ENCODE results near the gene P2RX7. TPM values are rescaled to one million over a fixed set of nuclear protein-coding genes. Genes with fewer than 3 reads are reported as not detected.
"Not testable (repeated sequence)": the region's sequence is repeated elsewhere in the genome, so short reads cannot be mapped to it uniquely, and the experiment has no call there.

The P2RX7 gene
- total RNA-seq, 1 donor from 2014 or later, result 4.2 TPM

DNA sequence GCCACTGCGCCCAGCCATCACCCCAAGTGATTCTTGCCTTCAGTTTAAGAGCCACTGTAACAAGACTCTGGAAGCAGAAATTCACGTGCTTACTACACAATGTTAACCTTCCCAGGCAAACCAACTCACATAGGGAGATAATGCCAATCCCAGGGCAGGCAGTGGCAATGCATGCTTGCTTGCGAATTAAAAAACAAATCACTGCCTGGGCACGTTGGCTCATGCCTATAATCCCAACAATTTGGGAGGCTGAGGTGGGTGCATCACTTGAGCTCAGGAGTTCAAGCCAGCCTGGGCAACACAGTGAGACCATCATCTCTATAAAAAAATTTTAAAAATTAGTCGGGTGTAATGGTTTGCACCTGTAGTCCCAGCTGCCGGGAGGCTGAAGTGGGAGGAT, 39.5 kb downstream of the P2RX7 start:
- no peak for DNase-seq

DNA sequence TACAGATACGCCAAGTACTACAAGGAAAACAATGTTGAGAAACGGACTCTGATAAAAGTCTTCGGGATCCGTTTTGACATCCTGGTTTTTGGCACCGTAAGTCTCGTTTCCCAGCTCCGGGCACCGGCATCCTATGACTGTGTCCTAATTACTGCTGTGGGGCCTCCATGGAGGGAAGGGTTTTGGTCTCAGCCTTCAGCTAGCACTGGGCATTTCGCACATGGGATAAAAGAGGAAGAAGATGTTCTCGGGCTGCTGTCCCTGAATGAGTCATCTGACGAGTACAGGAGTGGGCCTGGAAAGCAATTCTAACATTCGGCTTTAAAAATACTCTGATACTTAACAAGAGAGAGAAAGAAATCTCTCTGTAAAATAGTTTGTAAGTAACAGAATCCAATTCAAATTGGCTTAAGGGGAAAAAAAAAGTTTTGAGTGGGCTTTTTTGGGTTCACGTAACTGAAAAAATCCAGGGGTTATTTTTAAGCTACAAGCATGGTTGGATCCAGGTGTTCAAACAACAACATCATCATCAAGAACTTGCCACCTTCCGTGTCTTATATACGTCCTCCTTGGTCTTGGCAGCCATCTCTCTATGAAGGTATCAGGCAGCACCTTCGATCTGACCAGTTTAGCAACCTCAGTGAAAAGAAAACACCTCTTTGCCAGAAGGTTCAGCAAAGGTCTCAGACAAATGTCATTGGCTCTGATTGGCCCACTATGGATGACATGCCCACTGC, 42.9 kb downstream of the P2RX7 start:
- DNase-seq, result no peak

DNA sequence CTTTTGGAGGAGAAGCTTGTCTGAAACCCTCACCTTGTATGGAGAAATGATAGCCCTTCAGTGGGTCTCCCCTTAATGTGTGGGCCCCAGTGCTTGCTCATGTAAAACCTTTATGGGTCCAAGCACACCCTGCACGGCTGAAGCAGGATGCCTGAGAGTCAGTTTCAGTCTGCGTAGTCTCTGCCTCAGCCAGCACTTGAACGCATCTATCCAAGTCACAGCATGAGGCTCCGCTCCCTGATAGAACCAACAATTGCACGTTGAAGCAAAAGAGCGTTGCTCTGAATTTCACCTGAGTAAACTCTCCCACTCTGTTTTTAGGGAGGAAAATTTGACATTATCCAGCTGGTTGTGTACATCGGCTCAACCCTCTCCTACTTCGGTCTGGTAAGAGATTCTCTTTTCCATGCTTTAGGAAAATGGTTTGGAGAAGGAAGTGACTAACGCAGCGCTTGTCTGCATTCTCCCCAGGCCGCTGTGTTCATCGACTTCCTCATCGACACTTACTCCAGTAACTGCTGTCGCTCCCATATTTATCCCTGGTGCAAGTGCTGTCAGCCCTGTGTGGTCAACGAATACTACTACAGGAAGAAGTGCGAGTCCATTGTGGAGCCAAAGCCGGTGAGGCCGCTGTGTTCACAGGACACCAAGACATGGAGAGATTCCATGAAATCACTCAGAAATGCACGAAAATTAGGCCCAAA, 44.3 kb downstream of the P2RX7 start:
- DNase-seq, result no peak

DNA sequence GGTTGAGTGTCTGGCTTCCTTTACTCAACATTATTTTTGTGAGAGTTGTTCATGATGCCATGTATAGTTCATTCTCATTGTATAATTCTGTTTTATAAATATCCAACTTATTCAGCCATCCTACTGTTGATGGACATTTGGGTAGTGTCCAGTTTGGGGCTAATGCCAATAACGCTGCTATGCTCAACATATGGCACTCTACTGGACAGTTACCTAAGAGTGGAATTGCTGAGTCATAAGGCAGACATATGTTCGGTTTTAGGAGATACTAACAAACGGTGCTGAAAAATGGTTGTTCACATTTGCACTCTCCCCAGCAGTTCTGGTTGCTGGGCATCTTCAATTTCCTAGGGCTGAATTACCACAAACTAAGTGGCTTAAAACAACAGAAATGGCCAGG, 48.5 kb downstream of the P2RX7 start:
- no peak for DNase-seq

DNA sequence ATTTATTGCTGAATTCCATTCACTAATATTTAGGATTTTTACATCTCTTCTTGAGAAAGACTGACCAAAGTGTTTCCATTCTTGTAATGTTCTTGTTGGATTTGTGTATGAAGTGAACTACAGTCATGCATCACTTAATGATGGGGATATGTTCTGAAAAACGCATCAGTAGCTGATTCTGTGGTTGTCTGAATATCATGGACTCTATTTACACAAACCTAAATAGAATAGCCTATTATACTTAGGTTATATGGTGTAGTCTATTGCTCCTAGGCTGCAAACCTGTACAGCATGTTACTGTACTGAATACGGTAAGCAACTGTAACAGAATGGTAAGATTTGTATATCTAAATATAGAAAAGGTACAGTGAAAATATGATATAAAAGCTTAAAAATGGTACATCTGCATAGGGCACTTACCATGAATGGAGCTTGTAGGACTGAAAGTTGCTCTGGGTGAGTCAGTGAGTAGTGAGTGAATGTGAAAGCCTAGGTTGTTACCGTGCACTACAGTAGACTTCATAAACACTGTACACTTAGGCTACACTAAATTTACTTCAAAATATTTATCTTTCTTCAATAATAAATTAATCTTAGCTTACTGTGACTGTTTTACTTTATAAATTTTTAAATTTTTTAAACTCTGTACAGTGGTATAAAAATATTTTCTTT, 49.7 kb downstream of the P2RX7 start:
- DNase-seq, result no peak

DNA sequence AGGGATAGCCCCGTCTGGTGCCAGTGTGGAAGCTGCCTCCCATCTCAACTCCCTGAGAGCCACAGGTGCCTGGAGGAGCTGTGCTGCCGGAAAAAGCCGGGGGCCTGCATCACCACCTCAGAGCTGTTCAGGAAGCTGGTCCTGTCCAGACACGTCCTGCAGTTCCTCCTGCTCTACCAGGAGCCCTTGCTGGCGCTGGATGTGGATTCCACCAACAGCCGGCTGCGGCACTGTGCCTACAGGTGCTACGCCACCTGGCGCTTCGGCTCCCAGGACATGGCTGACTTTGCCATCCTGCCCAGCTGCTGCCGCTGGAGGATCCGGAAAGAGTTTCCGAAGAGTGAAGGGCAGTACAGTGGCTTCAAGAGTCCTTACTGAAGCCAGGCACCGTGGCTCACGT, 51.7 kb downstream of the P2RX7 start:
- DNase-seq, result no peak

DNA sequence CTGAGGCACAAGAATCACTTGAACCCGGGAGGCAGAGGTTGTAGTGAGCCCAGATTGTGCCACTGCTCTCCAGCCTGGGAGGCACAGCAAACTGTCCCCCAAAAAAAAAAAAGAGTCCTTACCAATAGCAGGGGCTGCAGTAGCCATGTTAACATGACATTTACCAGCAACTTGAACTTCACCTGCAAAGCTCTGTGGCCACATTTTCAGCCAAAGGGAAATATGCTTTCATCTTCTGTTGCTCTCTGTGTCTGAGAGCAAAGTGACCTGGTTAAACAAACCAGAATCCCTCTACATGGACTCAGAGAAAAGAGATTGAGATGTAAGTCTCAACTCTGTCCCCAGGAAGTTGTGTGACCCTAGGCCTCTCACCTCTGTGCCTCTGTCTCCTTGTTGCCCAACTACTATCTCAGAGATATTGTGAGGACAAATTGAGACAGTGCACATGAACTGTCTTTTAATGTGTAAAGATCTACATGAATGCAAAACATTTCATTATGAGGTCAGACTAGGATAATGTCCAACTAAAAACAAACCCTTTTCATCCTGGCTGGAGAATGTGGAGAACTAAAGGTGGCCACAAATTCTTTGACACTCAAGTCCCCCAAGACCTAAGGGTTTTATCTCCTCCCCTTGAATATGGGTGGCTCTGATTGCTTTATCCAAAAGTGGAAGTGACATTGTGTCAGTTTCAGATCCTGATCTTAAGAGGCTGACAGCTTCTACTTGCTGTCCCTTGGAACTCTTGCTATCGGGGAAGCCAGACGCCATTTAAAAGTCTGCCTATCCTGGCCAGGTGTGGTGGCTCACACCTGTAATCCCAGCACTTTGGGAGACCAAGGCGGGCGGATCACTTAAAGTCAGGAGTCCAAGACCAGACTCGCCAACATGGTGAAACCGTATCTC, 52.6 kb downstream of the P2RX7 start:
- DNase-seq, result no peak

DNA sequence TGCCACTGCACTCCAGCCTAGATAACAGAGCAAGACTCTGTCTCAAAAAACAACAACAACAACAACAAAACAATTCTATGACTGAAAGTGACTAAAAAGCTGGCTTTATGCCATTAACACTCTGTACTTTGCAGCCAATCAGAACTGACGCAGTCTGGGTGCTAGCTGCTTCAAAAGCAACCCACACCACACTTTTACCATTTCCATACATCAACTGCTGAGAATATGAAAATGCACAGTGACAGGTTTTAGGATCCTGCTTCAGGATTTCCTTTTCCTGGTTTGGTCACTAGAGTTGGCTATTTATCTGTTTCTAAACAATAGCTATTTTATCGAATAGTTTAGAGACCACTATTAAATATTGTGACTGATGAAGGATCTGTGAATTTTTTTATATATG, 54.1 kb downstream of the P2RX7 start:
- DNase-seq, result no peak

DNA sequence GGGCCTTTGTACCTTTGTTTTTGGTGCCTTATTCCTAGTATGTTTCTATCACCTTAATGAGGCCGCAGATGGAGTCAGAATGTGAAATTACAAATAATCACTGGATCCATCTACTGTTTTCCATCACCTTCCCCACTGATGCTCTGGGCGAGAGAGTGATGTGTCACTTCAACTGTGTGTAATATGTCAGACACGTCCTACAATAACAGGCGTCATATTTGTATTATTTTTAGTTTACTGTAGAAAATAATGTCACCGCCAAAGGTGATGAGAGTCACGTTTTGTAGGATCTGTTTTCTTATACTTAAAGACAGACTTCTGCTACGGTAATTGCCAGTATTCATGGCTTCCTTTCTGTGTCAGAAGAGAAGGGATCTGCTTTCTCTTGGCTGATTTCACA, 54.8 kb downstream of the P2RX7 start:
- DNase-seq, result no peak

DNA sequence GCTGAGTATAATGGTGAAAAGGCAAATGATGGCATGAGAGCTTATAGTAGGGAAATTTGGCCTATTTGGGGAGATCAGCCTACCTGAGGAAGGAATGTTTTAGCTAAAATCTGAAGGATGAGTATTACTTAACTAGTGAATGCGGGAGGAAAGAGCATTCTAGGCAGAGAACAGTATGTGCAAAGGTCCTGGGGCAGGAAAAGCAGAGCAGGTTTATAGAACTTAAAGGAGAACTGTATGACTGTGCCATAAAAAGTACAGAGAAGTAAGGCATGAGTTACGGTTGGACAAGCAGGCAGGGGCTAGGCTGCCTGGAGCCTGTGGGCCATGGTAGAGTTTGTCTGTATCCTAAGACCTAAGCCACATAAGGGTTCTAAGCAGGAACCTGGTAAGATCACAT, 55.6 kb downstream of the P2RX7 start:
- no peak for DNase-seq

DNA sequence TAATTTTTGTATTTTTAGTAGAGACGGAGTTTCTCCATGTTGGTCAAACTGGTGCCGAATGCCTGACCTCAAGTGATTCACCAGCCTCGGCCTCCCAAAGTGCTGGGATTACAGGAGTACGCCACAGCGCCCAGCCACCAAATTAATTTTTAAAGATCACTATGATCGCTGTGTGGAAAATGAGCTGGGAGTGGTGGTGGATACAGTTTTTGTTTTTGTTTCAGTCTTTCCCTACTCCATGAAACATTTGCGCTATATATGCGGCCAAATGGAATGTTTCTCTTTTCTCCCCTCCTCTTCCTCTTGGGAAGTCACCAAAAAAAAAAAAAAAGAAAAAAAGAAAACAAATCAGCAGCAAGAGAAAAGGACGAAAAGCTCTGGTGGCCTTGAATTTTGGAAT, 56.5 kb downstream of the P2RX7 start:
- DNase-seq, result no peak

DNA sequence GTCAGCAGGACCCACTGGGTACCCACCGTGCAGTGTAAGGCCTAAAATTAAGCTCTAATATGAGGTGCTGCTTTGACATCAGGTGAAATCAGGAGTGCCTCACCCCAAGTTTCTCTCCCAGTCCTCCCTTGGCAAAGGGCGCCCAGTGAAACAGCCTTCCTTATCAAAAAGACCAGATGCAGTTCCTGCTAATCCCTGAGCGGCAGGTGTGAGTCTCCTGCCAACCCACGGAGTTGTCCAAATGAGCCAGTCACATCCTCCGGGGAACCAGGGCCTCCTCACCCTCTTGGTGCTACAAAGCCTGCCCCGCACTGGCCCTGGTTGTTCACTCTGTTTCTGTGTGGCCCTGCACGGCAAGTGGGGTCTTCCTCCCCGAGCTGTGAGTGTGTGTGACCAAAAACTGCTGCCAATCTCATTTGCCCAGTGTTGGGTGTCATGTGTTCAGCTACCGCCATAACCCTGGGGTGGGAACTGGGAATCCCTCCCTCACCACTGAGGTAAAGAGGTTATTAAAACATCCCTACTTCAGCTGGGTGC, 57.0 kb downstream of the P2RX7 start:
- DNase-seq, result no peak

DNA sequence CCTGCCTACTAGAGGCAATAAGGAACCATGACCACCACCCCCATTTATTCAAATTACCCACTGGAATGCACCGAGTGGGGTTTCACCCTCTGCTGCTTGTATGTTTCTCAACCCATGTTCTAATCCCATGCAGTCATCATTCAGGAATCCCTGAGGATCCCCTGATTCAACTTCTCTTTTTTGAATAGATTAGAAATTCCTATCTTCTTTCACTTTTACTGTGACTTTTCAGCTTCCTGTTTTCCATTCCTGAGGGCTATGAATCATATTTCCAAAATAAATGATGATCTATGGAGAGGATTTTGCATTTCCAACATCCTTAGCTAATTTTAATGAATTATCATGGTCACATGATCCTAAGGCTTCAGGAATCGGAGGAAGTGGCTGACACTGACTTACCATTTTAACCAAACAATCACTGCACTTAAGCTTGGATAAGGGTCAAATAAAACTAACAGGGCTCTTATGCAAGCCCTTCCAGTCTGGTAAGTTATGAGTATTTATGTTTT, 57.9 kb downstream of the P2RX7 start:
- no peak for DNase-seq

DNA sequence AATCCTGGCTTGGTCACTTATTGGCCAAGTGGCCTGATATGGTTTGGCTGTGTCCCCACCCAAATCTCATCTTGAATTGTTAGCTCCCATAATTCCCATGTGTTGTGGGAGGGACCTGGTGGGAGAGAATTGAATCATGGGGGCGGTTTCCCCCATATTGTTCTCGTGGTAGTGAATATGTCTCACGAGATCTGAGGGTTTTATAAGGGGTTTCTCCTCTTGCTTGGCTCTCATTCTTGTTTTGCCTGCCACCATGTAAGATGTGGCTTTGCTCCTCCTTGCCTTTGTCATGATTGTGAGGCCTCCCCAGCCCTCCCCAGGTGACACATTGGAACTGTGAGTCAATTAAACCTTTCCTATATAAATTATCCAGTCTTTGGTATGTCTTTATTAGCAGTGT, 58.5 kb downstream of the P2RX7 start:
- DNase-seq, result no peak

DNA sequence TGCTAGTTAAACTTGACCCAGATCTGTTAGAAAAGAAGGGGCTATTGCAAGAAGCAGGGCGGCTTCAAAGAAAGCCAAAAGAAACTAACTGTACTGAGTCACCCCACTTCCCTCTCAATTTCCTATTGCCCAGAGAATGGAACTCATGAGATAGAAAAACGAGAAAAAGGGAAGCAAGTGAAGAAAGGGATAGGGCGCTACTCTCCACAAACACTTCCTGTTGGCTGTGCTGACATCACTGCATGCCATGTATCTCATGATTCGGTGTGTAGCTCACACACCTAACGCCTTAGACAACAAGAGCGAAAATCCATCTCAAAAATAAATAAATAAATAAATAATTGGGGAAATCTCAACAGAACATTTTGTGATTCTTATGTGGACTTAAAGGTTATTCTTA, 64.2 kb downstream of the P2RX7 start:
- DNase-seq, result no peak

DNA sequence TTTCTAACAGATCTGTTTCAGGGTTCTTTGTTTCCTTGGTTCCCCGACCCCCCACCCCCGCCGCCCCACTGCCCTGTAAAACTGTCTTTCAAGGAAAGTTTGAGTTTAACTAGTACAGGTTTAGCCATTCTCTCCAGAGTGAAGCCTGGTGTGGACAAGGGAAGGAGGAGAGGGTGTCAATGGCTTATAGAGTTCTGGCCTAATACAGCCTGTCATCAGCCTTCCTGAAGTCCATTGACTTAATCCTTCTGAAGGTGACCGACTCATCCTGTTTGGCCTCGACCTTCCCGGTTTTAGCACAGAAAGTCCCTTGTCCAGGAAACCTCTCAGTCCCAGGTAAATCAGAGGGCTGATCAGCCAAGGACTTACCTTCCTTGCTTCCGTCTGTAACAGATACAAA, 66.3 kb downstream of the P2RX7 start:
- no peak for DNase-seq

DNA sequence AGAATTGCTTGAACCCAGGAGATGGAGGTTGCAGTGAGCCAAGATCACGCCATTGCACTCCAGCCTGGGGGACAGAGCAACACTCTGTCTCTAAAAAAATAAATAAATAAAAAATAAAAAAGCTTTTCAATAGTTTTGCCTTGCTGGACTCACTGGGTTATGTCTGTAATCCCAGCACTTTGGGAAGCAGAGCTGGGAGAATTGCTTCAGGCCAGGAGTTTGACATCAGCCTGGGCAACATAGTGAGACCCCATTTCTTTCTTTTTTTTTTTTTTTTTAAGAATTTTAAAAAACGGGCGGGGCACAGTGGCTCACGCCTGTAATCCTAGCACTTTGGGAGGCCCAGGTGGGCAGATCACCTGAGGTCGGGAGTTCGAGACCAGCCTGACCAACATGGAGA, 68.5 kb downstream of the P2RX7 start:
- DNase-seq, result not testable (repeated sequence)

DNA sequence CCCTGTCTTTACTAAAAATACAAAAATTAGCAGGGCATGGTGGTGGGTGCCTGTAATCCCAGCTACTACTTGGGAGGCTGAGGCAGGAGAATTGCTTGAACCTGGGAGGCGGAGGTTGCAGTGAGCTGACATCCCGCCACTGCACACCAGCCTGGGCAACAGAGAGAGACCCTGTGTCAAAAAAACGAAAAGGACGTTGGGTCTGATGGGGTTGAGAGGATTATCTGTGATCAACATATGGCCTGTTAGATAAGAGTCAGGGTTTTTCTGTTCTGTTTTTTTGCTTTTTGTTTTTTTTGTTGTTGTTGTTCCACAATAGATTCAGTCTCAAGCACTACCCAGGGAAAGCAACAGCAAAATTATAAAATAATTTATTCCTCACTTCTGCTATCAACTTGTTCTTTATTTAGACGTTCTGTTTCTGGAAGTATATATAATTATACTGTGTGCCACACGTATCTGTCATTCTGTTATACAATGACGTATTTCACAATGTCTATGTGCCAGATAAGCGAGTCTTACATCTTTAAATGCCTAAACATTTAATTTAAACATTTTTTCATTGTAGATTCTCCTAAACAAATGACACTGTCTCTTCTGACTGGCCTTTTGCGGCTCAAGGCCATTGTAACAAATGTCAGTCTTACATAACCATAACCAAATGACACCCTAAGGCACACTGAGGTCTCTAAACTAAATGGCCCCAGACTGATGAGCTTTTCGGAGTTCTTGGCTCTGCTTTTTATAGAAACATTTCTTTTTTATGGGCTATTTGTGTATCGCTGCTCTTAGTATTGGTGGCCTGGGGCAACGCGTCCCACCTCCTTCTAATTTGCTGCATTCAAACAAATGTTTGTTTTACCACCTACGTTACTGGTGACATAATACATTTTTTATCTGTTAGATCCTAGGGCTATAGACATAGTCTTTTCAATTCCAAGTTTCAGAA, 70.0 kb downstream of the P2RX7 start:
- no peak for DNase-seq

DNA sequence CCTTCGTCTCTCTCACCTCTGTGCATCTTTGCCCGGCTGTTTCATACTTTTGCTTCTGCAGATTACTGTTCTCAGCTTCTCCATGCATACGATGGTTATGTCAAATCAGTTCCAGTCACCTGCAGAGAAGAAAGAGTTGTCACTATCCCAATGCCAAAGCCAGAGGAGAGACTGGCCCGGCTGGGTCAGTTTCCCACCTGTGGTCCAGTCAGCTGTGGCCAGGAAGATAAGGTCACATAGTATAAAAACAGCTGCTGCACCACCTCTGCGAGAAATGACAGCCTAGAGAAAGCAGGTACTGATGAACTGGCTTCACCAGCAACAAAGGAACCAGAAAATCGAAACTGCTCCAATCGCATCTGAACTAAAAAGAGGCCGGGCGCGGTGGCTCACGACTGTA, 70.8 kb downstream of the P2RX7 start:
- DNase-seq, result no peak

DNA sequence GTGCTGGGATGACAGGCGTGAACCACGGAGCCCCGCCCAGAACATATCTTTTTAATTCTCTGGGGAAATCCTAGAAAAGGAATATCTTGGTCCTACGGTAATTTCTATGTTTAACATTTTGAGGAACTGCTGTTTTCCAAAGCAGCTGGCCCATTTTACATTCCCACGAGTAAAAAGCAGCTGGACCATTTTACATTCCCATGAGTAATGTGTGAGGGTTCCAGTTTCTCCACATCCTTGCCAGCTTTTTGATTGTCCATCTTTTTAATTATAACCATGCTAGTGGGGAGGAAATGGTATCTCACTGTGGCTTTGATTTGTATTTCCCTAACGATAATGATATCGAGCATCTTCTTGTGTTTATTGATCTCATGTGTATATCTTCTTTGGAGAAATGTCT, 72.8 kb downstream of the P2RX7 start:
- DNase-seq, result no peak

DNA sequence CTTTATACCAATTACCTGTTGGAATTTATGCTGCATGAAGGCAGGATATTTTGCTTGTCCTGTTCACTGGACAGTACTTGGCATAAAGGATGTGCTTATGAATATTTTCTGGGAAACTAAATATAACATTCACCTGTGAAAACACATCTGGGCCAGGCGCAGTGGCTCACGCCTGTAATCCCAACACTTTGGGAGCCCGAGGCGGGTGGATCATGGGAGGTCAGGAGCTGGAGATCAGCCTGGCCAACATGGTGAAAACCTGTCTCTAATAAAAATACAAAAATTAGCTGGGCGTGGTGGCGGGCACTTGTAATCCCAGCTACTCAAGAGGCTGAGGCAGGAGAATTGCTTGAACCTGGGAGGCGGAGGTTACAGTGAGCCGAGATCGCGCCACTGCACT, 75.9 kb downstream of the P2RX7 start:
- DNase-seq, result not testable (repeated sequence)

All from skin of body (tissue), 2 donors.